ENCODE measurements around the gene IRF2BP1.

The IRF2BP1 gene

GRCh38 chr19:45922281-45922680 lies 36.3 kb upstream of the IRF2BP1 start:
- 0 out of 3 replicates have a peak, but pooled peaks have one; percentile 40 for ATAC-seq
- TF ChIP-seq ISL1 (CRISPR knock-in tag; IDR thresholded peaks at IDR 0.05) (no peak), CSDC2 (CRISPR knock-in tag; IDR thresholded peaks at IDR 0.05) (no peak), CREB5 (CRISPR knock-in tag; IDR thresholded peaks at IDR 0.05; ENCODE audit: low read depth) (no peak), TOX (CRISPR knock-in tag; IDR thresholded peaks at IDR 0.05; ENCODE audit: borderline replicate concordance) (no peak), TCF4 (CRISPR knock-in tag; IDR thresholded peaks at IDR 0.05; ENCODE audit: borderline replicate concordance) (no peak)

DNA sequence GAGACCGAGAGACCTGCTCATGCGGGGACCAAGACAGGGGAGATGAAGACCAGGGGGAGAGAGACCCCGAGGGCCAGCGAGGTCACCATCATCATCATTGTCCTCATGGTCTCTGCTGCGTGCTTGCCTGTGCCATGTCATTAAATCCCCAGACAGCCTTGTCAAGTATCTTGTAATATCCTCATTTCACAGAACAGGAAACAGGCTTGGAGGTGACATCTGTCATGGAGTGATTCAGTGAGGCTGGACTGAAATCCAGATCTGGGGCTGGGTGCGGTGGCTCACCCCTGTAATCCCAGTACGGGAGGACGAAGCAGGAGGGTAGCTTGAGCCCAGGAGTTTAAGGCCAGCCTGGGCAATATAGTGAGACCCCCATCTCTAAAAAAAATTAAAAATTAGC lies 34.5 kb upstream of the IRF2BP1 start:
- TF ChIP-seq PPARA (CRISPR knock-in tag; IDR thresholded peaks at IDR 0.05; ENCODE audit: borderline replicate concordance) (no peak), CSDC2 (CRISPR knock-in tag; IDR thresholded peaks at IDR 0.05) (no peak), GLIS3 (CRISPR knock-in tag; IDR thresholded peaks at IDR 0.05) (no peak), ESRRG (CRISPR knock-in tag; IDR thresholded peaks at IDR 0.05) (no peak), SNAI2 (CRISPR knock-in tag; IDR thresholded peaks at IDR 0.05) (no peak), ISL1 (CRISPR knock-in tag; IDR thresholded peaks at IDR 0.05) (no peak), TCF4 (CRISPR knock-in tag; IDR thresholded peaks at IDR 0.05; ENCODE audit: borderline replicate concordance) (no peak), ZFP3 (CRISPR knock-in tag; IDR thresholded peaks at IDR 0.05) (no peak), POU6F1 (CRISPR knock-in tag; IDR thresholded peaks at IDR 0.05; ENCODE audit: borderline replicate concordance, low read depth) (no peak), ZNF8 (CRISPR knock-in tag; IDR thresholded peaks at IDR 0.05) (no peak), ZFP30 (CRISPR knock-in tag; IDR thresholded peaks at IDR 0.05) (no peak)
- TF ChIP-seq, protein P1, sequence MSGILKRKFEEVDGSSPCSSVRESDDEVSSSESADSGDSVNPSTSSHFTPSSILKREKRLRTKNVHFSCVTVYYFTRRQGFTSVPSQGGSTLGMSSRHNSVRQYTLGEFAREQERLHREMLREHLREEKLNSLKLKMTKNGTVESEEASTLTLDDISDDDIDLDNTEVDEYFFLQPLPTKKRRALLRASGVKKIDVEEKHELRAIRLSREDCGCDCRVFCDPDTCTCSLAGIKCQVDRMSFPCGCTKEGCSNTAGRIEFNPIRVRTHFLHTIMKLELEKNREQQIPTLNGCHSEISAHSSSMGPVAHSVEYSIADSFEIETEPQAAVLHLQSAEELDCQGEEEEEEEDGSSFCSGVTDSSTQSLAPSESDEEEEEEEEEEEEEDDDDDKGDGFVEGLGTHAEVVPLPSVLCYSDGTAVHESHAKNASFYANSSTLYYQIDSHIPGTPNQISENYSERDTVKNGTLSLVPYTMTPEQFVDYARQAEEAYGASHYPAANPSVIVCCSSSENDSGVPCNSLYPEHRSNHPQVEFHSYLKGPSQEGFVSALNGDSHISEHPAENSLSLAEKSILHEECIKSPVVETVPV (CRISPR knock-in tag; IDR thresholded peaks at IDR 0.05), result no peak
- TF ChIP-seq, protein P2, sequence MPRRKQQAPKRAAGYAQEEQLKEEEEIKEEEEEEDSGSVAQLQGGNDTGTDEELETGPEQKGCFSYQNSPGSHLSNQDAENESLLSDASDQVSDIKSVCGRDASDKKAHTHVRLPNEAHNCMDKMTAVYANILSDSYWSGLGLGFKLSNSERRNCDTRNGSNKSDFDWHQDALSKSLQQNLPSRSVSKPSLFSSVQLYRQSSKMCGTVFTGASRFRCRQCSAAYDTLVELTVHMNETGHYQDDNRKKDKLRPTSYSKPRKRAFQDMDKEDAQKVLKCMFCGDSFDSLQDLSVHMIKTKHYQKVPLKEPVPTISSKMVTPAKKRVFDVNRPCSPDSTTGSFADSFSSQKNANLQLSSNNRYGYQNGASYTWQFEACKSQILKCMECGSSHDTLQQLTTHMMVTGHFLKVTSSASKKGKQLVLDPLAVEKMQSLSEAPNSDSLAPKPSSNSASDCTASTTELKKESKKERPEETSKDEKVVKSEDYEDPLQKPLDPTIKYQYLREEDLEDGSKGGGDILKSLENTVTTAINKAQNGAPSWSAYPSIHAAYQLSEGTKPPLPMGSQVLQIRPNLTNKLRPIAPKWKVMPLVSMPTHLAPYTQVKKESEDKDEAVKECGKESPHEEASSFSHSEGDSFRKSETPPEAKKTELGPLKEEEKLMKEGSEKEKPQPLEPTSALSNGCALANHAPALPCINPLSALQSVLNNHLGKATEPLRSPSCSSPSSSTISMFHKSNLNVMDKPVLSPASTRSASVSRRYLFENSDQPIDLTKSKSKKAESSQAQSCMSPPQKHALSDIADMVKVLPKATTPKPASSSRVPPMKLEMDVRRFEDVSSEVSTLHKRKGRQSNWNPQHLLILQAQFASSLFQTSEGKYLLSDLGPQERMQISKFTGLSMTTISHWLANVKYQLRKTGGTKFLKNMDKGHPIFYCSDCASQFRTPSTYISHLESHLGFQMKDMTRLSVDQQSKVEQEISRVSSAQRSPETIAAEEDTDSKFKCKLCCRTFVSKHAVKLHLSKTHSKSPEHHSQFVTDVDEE (CRISPR knock-in tag; IDR thresholded peaks at IDR 0.05), result no peak
- TF ChIP-seq, protein P3, sequence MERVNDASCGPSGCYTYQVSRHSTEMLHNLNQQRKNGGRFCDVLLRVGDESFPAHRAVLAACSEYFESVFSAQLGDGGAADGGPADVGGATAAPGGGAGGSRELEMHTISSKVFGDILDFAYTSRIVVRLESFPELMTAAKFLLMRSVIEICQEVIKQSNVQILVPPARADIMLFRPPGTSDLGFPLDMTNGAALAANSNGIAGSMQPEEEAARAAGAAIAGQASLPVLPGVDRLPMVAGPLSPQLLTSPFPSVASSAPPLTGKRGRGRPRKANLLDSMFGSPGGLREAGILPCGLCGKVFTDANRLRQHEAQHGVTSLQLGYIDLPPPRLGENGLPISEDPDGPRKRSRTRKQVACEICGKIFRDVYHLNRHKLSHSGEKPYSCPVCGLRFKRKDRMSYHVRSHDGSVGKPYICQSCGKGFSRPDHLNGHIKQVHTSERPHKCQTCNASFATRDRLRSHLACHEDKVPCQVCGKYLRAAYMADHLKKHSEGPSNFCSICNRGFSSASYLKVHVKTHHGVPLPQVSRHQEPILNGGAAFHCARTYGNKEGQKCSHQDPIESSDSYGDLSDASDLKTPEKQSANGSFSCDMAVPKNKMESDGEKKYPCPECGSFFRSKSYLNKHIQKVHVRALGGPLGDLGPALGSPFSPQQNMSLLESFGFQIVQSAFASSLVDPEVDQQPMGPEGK (CRISPR knock-in tag; IDR thresholded peaks at IDR 0.05; ENCODE audit: borderline replicate concordance), result no peak
- no peak for ATAC-seq

GRCh38 chr19:45919678-45920077 lies 33.7 kb upstream of the IRF2BP1 start:
- ATAC-seq, result no peak
- no peak for TF ChIP-seq BACH2 (CRISPR knock-in tag; IDR thresholded peaks at IDR 0.05; ENCODE audit: borderline replicate concordance)
- no peak for TF ChIP-seq TCF4 (CRISPR knock-in tag; IDR thresholded peaks at IDR 0.05; ENCODE audit: borderline replicate concordance)
- TF ChIP-seq, protein P2 (CRISPR knock-in tag; IDR thresholded peaks at IDR 0.05), result no peak
- TF ChIP-seq ARNTL (CRISPR knock-in tag; IDR thresholded peaks at IDR 0.05; ENCODE audit: borderline replicate concordance, low read depth), result no peak
- TF ChIP-seq ZNF70 (CRISPR knock-in tag; IDR thresholded peaks at IDR 0.05), result no peak
- no peak for TF ChIP-seq ZNF565 (CRISPR knock-in tag; conservative IDR thresholded peaks at IDR 0.05; ENCODE audit: low read depth)
- no peak for TF ChIP-seq POU6F1 (CRISPR knock-in tag; IDR thresholded peaks at IDR 0.05; ENCODE audit: borderline replicate concordance, low read depth)
- TF ChIP-seq OSR1 (CRISPR knock-in tag; IDR thresholded peaks at IDR 0.05), result no peak
- TF ChIP-seq SNAI2 (CRISPR knock-in tag; IDR thresholded peaks at IDR 0.05), result no peak

All from SK-N-SH treated with all-trans-retinoic acid at 6 μM for 48 hours (cell line).